Trophoblast cell (in vitro differentiated cells and primary cell): Measurements from ENCODE around the gene PRKACB.

Experiments
- DNase-seq, 2 donors: peaks; one replicate each; pipeline ENCODE4 v3.0.0-alpha.2; 2016
- H2AFZ ChIP-seq: 2 replicates; pipeline ENCODE4 v1.6.1; 2013; ENCODE audit warnings: low read length, moderate library complexity, mild to moderate bottlenecking; ENCODE audit not compliant: insufficient read depth, poor library complexity
- H2AK5ac ChIP-seq: 2 replicates; pipeline ENCODE4 v1.6.1; 2013; ENCODE audit warnings: mild to moderate bottlenecking, low read length
- H2BK120ac ChIP-seq: 2 replicates; pipeline ENCODE4 v1.6.1; 2013; ENCODE audit warnings: low read length, mild to moderate bottlenecking, moderate library complexity; ENCODE audit not compliant: insufficient read depth, poor library complexity
- H2BK12ac ChIP-seq: 2 replicates; pipeline ENCODE4 v1.6.1; 2013; ENCODE audit warnings: mild to moderate bottlenecking, low read length, moderate library complexity
- H2BK5ac ChIP-seq: 2 replicates; pipeline ENCODE4 v1.6.1; 2013; ENCODE audit warnings: low read length, low read depth, moderate library complexity, mild to moderate bottlenecking; ENCODE audit not compliant: poor library complexity
- H3K14ac ChIP-seq: 2 replicates; pipeline ENCODE4 v1.6.1; 2013; ENCODE audit warnings: mild to moderate bottlenecking, low read length
- H3K18ac ChIP-seq: 2 replicates; pipeline ENCODE4 v1.6.1; 2013; ENCODE audit warnings: mild to moderate bottlenecking, low read length
- H3K23ac ChIP-seq: 2 replicates; pipeline ENCODE4 v1.6.1; 2013; ENCODE audit warnings: low read length
- H3K27ac ChIP-seq: 2 replicates; pipeline ENCODE4 v1.5.1; 2013; ENCODE audit warnings: low read depth, mild to moderate bottlenecking, inconsistent platforms, low read length, moderate library complexity
- H3K27me3 ChIP-seq: 2 replicates; pipeline ENCODE4 v1.6.1; 2013; ENCODE audit warnings: inconsistent platforms, mild to moderate bottlenecking, low read length, moderate library complexity; ENCODE audit not compliant: insufficient read depth
- H3K36me3 ChIP-seq, 2 experiments: 1 replicate in 1 of 2; 2 replicates in 1 of 2; pipeline ENCODE4 v1.6.1; 2013; ENCODE audit warnings: low read length in 2 of 2, mild to moderate bottlenecking in 2 of 2, moderate library complexity in 1 of 2; ENCODE audit not compliant: insufficient read depth in 2 of 2, control insufficient read depth in 1 of 2
- H3K4ac ChIP-seq: 2 replicates; pipeline ENCODE4 v1.6.1; 2013; ENCODE audit warnings: low read depth, mild to moderate bottlenecking, low read length, moderate library complexity
- H3K4me1 ChIP-seq, 2 experiments: 1 replicate in 1 of 2; 2 replicates in 1 of 2; pipeline ENCODE4 v1.6.1; 2013; ENCODE audit warnings: low read length in 2 of 2, mild to moderate bottlenecking in 2 of 2, moderate library complexity in 1 of 2; ENCODE audit not compliant: insufficient read depth in 2 of 2, control insufficient read depth in 1 of 2
- H3K4me2 ChIP-seq: 2 replicates; pipeline ENCODE4 v1.6.1; 2013; ENCODE audit warnings: inconsistent platforms, mild to moderate bottlenecking, low read length, moderate library complexity
- H3K4me3 ChIP-seq: 2 replicates; pipeline ENCODE4 v1.5.1; 2013; ENCODE audit warnings: mild to moderate bottlenecking, low read depth, low read length, inconsistent platforms
- H3K79me1 ChIP-seq: one replicate; pipeline ENCODE4 v1.6.1; 2013; ENCODE audit warnings: low read length
- H3K79me2 ChIP-seq: 2 replicates; pipeline ENCODE4 v1.6.1; 2013; ENCODE audit warnings: low read length, mild to moderate bottlenecking; ENCODE audit not compliant: control insufficient read depth, insufficient read depth, poor library complexity
- H3K9ac ChIP-seq: 2 replicates; pipeline ENCODE4 v1.6.1; 2013; ENCODE audit warnings: mild to moderate bottlenecking, low read length
- H3K9me3 ChIP-seq: 2 replicates; pipeline ENCODE4 v1.6.1; 2013; ENCODE audit warnings: low read depth, mild to moderate bottlenecking, control low read depth, inconsistent platforms, low read length; ENCODE audit not compliant: insufficient read depth
- H4K12ac ChIP-seq: 2 replicates; pipeline ENCODE4 v1.6.1; 2013; ENCODE audit warnings: low read depth, mild to moderate bottlenecking, low read length, moderate library complexity
- H4K8ac ChIP-seq: 2 replicates; pipeline ENCODE4 v1.6.1; 2013; ENCODE audit warnings: low read depth, mild to moderate bottlenecking, low read length, moderate library complexity
- H4K91ac ChIP-seq: one replicate; pipeline ENCODE4 v1.6.1; 2013; ENCODE audit warnings: low read depth, mild to moderate bottlenecking, low read length, moderate library complexity
- WGBS: extraction: QIAGEN DNeasy Blood & Tissue Kit; methylation state at CpG from one replicate; pipeline ENCODE4 v1.1.7; 2013; ENCODE audit warnings: missing lambda C conversion rate; ENCODE audit not compliant: insufficient read length, insufficient coverage; ENCODE audit errors: extremely low coverage; 5-methylcytosine and 5-hydroxymethylcytosine counted together

PRKACB gene

GRCh38 chr1:84145068-84145467, 997 bp downstream of the PRKACB start:
- no peak overlapping the region for H3K27ac ChIP-seq
- no peak overlapping the region for H3K4me2 ChIP-seq
- no peaks in the 10 kb centered on the region for H3K79me2 ChIP-seq

GRCh38 chr1:84146411-84147032, 2.5 kb downstream of the PRKACB start:
- no peaks in the 10 kb centered on the region for H3K27me3 ChIP-seq
- H2BK120ac ChIP-seq, result no peak overlapping the region
- H3K9me3 ChIP-seq, result no peaks in the 10 kb centered on the region
- H4K91ac ChIP-seq, result no peak overlapping the region
- DNase-seq, result peak in 1 of 2 donors; percentile 40
- no peaks in the 10 kb centered on the region for H3K4me1 ChIP-seq
- no peaks in the 10 kb centered on the region for H3K79me1 ChIP-seq
- no CpG with 5 or more reads among the region's 4 CpGs for WGBS
- no peaks in the 10 kb centered on the region for H3K79me2 ChIP-seq
- H3K18ac ChIP-seq, result no peak overlapping the region
- no peak overlapping the region for H3K23ac ChIP-seq
- no peak overlapping the region for H3K9ac ChIP-seq
- H4K8ac ChIP-seq, result no peak overlapping the region
- H3K14ac ChIP-seq, result no peak overlapping the region
- H4K12ac ChIP-seq, result no peak overlapping the region
- H2BK5ac ChIP-seq, result no peak overlapping the region
- no peak overlapping the region for H3K4ac ChIP-seq
- H2BK12ac ChIP-seq, result no peak overlapping the region
- no peak overlapping the region for H3K27ac ChIP-seq
- no peak overlapping the region for H2AK5ac ChIP-seq
- H2AFZ ChIP-seq, result no peak overlapping the region
- H3K4me3 ChIP-seq, result no peak overlapping the region
- H3K4me2 ChIP-seq, result no peak overlapping the region
- no peaks in the 10 kb centered on the region for H3K36me3 ChIP-seq

More at GRCh38 chr1:84145068-84145467, 997 bp downstream of the PRKACB start:
- Histone ChIP-seq H2BK120ac (no peak overlapping the region), H2AFZ (no peak overlapping the region), H2AK5ac (no peak overlapping the region), H3K9me3 (no peaks in the 10 kb centered on the region), H3K4me1 (no peaks in the 10 kb centered on the region), H3K79me1 (no peaks in the 10 kb centered on the region), H4K8ac (no peak overlapping the region), H3K4ac (no peak overlapping the region), H3K18ac (no peak overlapping the region), H3K23ac (no peak overlapping the region), H3K27me3 (no peaks in the 10 kb centered on the region), H3K9ac (no peak overlapping the region), H3K36me3 (no peaks in the 10 kb centered on the region), H3K4me3 (no peak overlapping the region), H2BK5ac (no peak overlapping the region), H4K91ac (no peak overlapping the region), H2BK12ac (no peak overlapping the region), H4K12ac (no peak overlapping the region), H3K14ac (no peak overlapping the region)
- no CpG with 5 or more reads among the region's 2 CpGs for WGBS
- DNase-seq, result no peak

GRCh38 chr1:84148758-84149157, 4.7 kb downstream of the PRKACB start:
- no peak overlapping the region for H2AK5ac ChIP-seq
- H2AFZ ChIP-seq, result no peak overlapping the region
- no peak overlapping the region for H4K8ac ChIP-seq
- H4K12ac ChIP-seq, result no peak overlapping the region
- no peak overlapping the region for H2BK120ac ChIP-seq
- H3K27ac ChIP-seq, result no peak overlapping the region
- DNase-seq, result no peak
- H3K79me2 ChIP-seq, result no peaks in the 10 kb centered on the region
- WGBS, result no CpG with 5 or more reads among the region's 1 CpG
- H3K36me3 ChIP-seq, result no peaks in the 10 kb centered on the region
- no peak overlapping the region for H3K4me2 ChIP-seq
- H3K27me3 ChIP-seq, result no peaks in the 10 kb centered on the region
- no peaks in the 10 kb centered on the region for H3K9me3 ChIP-seq
- no peak overlapping the region for H4K91ac ChIP-seq
- H2BK12ac ChIP-seq, result no peak overlapping the region
- H3K79me1 ChIP-seq, result no peaks in the 10 kb centered on the region
- no peak overlapping the region for H3K4me3 ChIP-seq
- no peak overlapping the region for H2BK5ac ChIP-seq
- no peaks in the 10 kb centered on the region for H3K4me1 ChIP-seq
- H3K9ac ChIP-seq, result no peak overlapping the region
- no peak overlapping the region for H3K18ac ChIP-seq
- H3K14ac ChIP-seq, result no peak overlapping the region
- H3K4ac ChIP-seq, result no peak overlapping the region
- no peak overlapping the region for H3K23ac ChIP-seq

- Histone ChIP-seq H2AK5ac (no peak overlapping the region), H3K4me3 (no peak overlapping the region), H3K4me2 (no peak overlapping the region), H3K79me1 (no peaks in the 10 kb centered on the region), H3K14ac (no peak overlapping the region), H3K27me3 (no peaks in the 10 kb centered on the region), H3K23ac (no peak overlapping the region), H3K18ac (no peak overlapping the region), H3K36me3 (no peaks in the 10 kb centered on the region), H3K9ac (no peak overlapping the region), H3K4me1 (no peaks in the 10 kb centered on the region), H3K4ac (no peak overlapping the region), H2AFZ (no peak overlapping the region), H3K27ac (no peak overlapping the region), H3K9me3 (no peaks in the 10 kb centered on the region), H4K91ac (no peak overlapping the region), H3K79me2 (no peaks in the 10 kb centered on the region), H2BK120ac (no peak overlapping the region), H2BK5ac (no peak overlapping the region), H4K8ac (no peak overlapping the region), H4K12ac (no peak overlapping the region), H2BK12ac (no peak overlapping the region)
- DNase-seq, result no peak
- no CpG with 5 or more reads among the region's 3 CpGs for WGBS
Observed at GRCh38 chr1:84152649-84153056, 8.6 kb downstream of the PRKACB start.
